Adrenal gland (tissue), 5 donors: ENCODE data around the gene WNT7B.

Experiments
- CTCF ChIP-seq, 6 experiments: fragments of 450-650 bp in 4 of 6; fragments of 200-600 bp in 2 of 6; sonication (generic) in 1 of 6; IDR thresholded peaks; 1 replicate in 5 of 6; 2 replicates in 1 of 6; pipeline versions ENCODE4 v1.5.1 to v1.8.0; 2016 to 2021; ENCODE audit warnings: antibody characterized with exemption in 6 of 6, mild to moderate bottlenecking in 2 of 6, moderate library complexity in 1 of 6
- POLR2A ChIP-seq, 2 donors: fragments of 450-650 bp; IDR thresholded peaks; one replicate each; pipeline ENCODE4 v1.6.1; 2017; ENCODE audit warnings: antibody characterized with exemption in 2 of 2, mild to moderate bottlenecking in 2 of 2, moderate library complexity in 1 of 2
- donor health status: DM: no; HTN: no; CAD: no.

GRCh38 chr22:46001046-46001425 lies 24.1 kb upstream of the WNT7B start:
- no peak for TF ChIP-seq CTCF (IDR thresholded peaks at IDR 0.05)
- TF ChIP-seq POLR2A (IDR thresholded peaks at IDR 0.05) = no peak
